HUES6 (cell line): ENCODE data around the gene FAM180B.
"Not testable (repeated sequence)": the region's sequence is repeated elsewhere in the genome, so short reads cannot be mapped to it uniquely, and the experiment has no call there.

Experiments
- H3K27ac ChIP-seq: 2 replicates; pipeline ENCODE4 v1.7.0; 2013; ENCODE audit warnings: low read depth, mild to moderate bottlenecking, low read length, inconsistent platforms
- H3K27me3 ChIP-seq: 2 replicates; pipeline ENCODE4 v1.6.1; 2013; ENCODE audit warnings: low read length; ENCODE audit not compliant: control insufficient read depth, insufficient read depth
- H3K36me3 ChIP-seq: 2 replicates; pipeline ENCODE4 v1.6.1; 2013; ENCODE audit warnings: low read length; ENCODE audit not compliant: control insufficient read depth, insufficient read depth
- H3K4me1 ChIP-seq: 2 replicates; pipeline ENCODE4 v1.6.1; 2013; ENCODE audit warnings: low read length; ENCODE audit not compliant: control insufficient read depth, insufficient read depth
- H3K4me3 ChIP-seq: 2 replicates; pipeline ENCODE4 v1.5.1; 2013; ENCODE audit warnings: low read depth, low read length
- H3K9ac ChIP-seq: one replicate; pipeline ENCODE4 v1.6.1; 2013; ENCODE audit warnings: mild to moderate bottlenecking, low read length
- H3K9me3 ChIP-seq: 2 replicates; pipeline ENCODE4 v1.6.1; 2013; ENCODE audit warnings: low read depth, low read length; ENCODE audit not compliant: control insufficient read depth, insufficient read depth

The FAM180B gene

GRCh38 chr11:47552566-47553405, 33.7 kb upstream of the FAM180B start, which contains the start of gene CELF1:
CELF1 (minus strand) TSS chr11:47553132; CDS start chr11:47499523, 53,609 bp downstream.
- peak within 1 kb of the TSS; percentile 97 for H3K4me3 ChIP-seq
- peaks cover 10% of the 10 kb centered on the region for H3K4me1 ChIP-seq
- no peaks in the 10 kb centered on the region for H3K9me3 ChIP-seq
- peaks cover 13% of the 10 kb centered on the region; the same call in 1 of the 2 replicates for H3K36me3 ChIP-seq
- no peaks in the 10 kb centered on the region for H3K27me3 ChIP-seq
- peak within 1 kb of the TSS; percentile 89 for H3K27ac ChIP-seq
- peak within 1 kb of the TSS; percentile 97 for H3K9ac ChIP-seq

DNA sequence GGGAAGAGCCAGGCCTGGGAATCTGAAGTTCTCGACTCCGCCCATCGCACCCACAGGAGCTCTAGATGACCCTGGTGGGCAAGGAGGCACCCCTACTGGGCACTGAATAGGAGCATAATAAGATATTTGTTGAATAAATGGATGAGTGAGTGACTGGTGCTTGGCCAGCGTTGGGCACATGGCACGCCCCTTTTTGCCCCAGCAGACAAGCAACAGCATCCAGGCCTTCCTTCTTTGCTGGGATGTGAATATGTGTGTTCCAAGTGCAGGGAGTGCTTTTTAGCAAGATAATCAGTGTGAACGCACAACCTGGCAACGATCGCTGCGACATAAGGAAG, 33.1 kb upstream of the FAM180B start:
- Histone ChIP-seq H3K9ac (peak overlapping the region; percentile 66), H3K4me3 (peak overlapping the region; percentile 97), H3K9me3 (no peaks in the 10 kb centered on the region), H3K27ac (no peak overlapping the region), H3K4me1 (peaks cover 10% of the 10 kb centered on the region), H3K27me3 (no peaks in the 10 kb centered on the region), H3K36me3 (peaks cover 13% of the 10 kb centered on the region; the same call in 1 of the 2 replicates)

- not testable (repeated sequence) for H3K9ac ChIP-seq, H3K27me3 ChIP-seq, H3K27ac ChIP-seq, H3K36me3 ChIP-seq, H3K4me3 ChIP-seq, H3K9me3 ChIP-seq, H3K4me1 ChIP-seq
Observed at GRCh38 chr11:47557004-47557403, 29.5 kb upstream of the FAM180B start.

- Histone ChIP-seq H3K27ac (no peak overlapping the region), H3K4me1 (0 out of 2 replicates have a peak, but pooled peaks cover 3% of the 10 kb centered on the region), H3K9me3 (no peaks in the 10 kb centered on the region), H3K9ac (no peak overlapping the region), H3K27me3 (no peaks in the 10 kb centered on the region), H3K36me3 (no peaks in the 10 kb centered on the region), H3K4me3 (no peak overlapping the region)
Observed at GRCh38 chr11:47558695-47559094, 27.8 kb upstream of the FAM180B start.

DNA sequence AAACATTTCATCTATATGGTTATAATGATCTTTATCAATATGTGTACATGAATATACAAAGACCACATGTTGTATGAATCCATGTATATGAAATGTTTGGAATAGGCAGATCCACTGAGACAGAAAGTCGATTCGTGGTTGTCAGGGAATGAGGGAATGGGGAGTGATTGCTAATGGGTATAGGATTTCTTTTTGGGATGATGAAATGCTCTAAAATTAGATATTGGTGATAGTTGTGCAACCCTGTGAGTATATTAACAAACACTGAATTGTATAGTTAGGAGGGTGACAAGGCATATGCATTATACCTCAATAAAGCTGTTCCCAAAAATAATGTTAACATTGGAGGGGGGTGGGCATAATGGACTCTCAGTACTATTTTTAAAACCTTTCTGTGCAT, 26.1 kb upstream of the FAM180B start:
- no peaks in the 10 kb centered on the region for H3K36me3 ChIP-seq
- no peak overlapping the region for H3K9ac ChIP-seq
- no peak overlapping the region for H3K27ac ChIP-seq
- H3K9me3 ChIP-seq = no peaks in the 10 kb centered on the region
- no peak overlapping the region for H3K4me3 ChIP-seq
- no peaks in the 10 kb centered on the region for H3K27me3 ChIP-seq
- 0 out of 2 replicates have a peak, but pooled peaks cover 5% of the 10 kb centered on the region for H3K4me1 ChIP-seq

DNA sequence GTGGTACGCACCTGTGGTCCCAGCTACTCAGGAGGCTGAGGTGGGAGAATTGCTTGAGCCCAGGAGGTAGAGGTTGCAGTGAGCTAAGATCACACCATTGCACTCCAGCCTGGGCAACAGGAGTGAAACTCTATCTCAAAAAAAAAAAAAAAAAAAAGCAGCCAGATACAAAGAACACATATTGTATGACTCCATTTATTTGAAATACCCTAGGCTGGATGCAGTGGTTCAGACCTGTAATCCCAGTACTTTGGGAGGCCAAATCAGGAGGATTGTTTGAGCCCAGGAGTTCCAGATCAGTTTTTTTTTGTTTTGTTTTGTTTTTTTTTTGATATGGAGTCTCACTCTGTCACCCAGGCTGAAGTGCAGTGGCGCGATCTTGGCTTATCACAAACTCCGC, 24.1 kb upstream of the FAM180B start:
- not testable (repeated sequence) for H3K27ac ChIP-seq, H3K4me3 ChIP-seq, H3K36me3 ChIP-seq, H3K9ac ChIP-seq, H3K27me3 ChIP-seq, H3K9me3 ChIP-seq, H3K4me1 ChIP-seq

DNA sequence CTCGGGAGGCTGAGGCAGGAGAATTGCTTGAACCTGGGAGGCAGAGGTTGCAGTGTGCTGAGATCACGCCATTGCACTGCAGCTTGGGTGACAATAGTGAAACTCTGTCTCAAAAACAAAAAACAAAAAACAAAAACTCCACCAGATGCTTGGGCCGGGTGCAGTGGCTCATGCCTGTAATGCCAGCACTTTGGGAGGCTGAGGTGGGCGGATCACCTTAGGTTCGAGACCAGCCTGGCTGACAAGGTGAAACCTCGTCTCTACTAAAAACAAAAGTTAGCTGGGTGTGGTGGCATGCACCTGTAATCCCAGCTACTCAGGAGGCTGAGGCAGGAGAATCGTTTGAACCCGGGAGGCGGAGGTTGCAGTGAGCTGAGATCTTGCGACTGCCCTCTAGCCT, 22.1 kb upstream of the FAM180B start:
- not testable (repeated sequence) for H3K9ac ChIP-seq, H3K27ac ChIP-seq, H3K36me3 ChIP-seq, H3K4me3 ChIP-seq, H3K4me1 ChIP-seq, H3K27me3 ChIP-seq, H3K9me3 ChIP-seq

DNA sequence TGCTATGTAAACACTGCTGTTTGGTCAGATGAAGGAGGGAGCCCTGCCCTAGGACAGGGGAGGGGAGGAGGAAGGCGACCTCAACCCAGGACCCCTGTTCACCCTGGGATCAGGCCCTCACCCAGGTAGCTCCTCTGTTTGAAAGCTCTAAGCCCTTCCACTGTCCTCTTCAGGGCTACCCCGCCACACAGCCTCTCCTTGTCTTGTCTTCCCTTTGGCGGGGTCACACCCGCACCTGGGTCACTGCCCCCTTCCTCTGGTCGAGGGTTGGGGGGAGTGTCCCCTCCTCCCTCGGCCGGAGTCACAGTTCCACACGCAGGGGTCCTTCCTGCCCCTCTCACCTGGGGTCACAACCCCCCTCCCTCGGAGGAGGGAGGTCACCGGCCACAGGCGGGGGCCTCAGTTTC, 21.5 kb upstream of the FAM180B start:
- Histone ChIP-seq H3K36me3 (peaks cover 15% of the 10 kb centered on the region), H3K9me3 (no peaks in the 10 kb centered on the region), H3K9ac (peak overlapping the region; percentile 97), H3K4me3 (peak overlapping the region; percentile 77), H3K4me1 (peaks cover 9% of the 10 kb centered on the region; the same call in 1 of the 2 replicates), H3K27me3 (no peaks in the 10 kb centered on the region), H3K27ac (peak overlapping the region; percentile 22; the same call in 1 of the 2 replicates)

DNA sequence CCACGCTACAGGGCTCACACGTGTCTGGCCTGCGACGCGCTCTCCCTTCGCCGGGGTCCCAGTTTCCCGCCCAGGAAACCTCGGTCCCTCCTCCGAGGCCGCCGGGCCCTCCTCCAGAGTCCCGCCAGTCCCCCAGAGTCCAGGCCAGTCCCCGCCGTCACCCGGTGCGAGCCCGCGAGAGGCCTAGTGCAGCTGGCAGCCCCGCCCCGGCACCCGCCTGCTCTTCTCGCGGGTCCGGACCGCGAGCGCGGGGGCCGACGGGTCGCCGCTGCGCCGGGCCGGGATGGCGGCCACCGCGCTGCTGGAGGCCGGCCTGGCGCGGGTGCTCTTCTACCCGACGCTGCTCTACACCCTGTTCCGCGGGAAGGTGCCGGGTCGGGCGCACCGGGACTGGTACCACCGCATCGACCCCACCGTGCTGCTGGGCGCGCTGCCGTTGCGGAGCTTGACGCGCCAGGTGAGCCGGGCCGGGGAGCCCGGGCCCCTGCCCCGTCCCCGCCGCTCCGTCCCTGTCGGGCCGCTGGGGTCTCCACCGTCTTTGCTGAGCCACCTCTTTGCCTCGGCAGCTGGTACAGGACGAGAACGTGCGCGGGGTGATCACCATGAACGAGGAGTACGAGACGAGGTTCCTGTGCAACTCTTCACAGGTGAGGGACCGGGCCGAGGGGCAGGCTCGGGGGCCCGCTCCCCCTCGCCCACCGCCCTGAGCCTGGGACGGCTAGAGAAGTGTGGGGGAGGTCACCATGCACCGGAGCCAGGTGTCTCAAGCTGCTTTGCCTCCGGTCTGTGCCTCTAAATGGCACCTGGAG, 20.9 kb upstream of the FAM180B start, which contains the start of gene PTPMT1:
Gene PTPMT1, plus strand, starts transcription at position 260 of the 809 bp plus-strand sequence. Its CDS starts 24 bp downstream, at position 284.
- Histone ChIP-seq H3K9ac (peak within 1 kb of the TSS; percentile 97), H3K27ac (peak within 1 kb of the TSS; percentile 84; the same call in 1 of the 2 replicates), H3K4me3 (peak within 1 kb of the TSS; percentile 77), H3K36me3 (peaks cover 21% of the 10 kb centered on the region), H3K9me3 (no peaks in the 10 kb centered on the region), H3K4me1 (peaks cover 9% of the 10 kb centered on the region; the same call in 1 of the 2 replicates), H3K27me3 (no peaks in the 10 kb centered on the region)

DNA sequence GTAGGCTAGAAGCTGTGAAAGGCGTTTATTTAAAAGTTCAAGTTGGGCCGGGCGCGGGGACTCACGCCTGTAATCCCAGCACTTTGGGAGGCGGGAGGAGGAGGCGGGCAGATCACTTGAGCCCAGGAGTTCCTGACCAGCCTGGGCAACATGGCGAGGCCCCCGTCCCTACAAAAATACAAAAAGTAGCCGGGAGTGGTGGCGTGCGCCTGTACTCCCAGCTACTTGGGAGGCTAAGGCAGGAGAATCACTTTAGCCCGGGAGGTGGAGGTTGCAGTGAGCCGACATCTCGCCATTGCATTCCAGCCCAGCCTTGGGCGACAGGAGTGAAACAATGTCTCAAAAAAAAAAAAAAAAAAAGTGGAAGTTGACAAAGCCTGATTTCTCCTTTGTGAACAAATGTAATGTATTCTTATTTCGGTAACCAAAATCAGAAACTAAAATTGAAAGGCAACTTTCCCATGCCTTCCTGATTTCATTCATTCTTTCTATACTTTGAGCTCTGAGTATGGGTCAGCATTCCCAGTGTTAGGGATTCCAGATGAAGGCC, 20.3 kb upstream of the FAM180B start:
- H3K9me3 ChIP-seq = no peaks in the 10 kb centered on the region
- H3K9ac ChIP-seq = peak overlapping the region; percentile 97
- H3K4me1 ChIP-seq = peaks cover 9% of the 10 kb centered on the region; the same call in 1 of the 2 replicates
- H3K36me3 ChIP-seq = peaks cover 27% of the 10 kb centered on the region
- peak overlapping the region; percentile 77 for H3K4me3 ChIP-seq
- no peaks in the 10 kb centered on the region for H3K27me3 ChIP-seq
- H3K27ac ChIP-seq = peak overlapping the region; percentile 84; the same call in 1 of the 2 replicates
